Smooth muscle cell (in vitro differentiated cells): ENCODE results near the gene CACNB1. TPM values are rescaled to one million over a fixed set of nuclear protein-coding genes. Genes with fewer than 3 reads are reported as not detected.

ENCODE experiments used
- DNase-seq: peaks from one replicate; lab custom pipeline; 2025; ENCODE audit not compliant: unreplicated experiment; lab: John Stamatoyannopoulos, UW
- H2AFZ ChIP-seq: fragments of 200-600 bp; sonication (generic); 2 replicates; pipeline ENCODE4 v1.6.0; 2016; ENCODE audit warnings: antibody characterized with exemption, low read depth, mild to moderate bottlenecking
- H3F3A ChIP-seq: fragments of 200-600 bp; sonication (generic); 2 replicates; pipeline ENCODE4 v1.6.0; 2017; ENCODE audit warnings: antibody characterized with exemption, low read depth
- H3K27ac ChIP-seq: fragments of 200-600 bp; sonication (generic); 2 replicates; pipeline ENCODE4 v1.5.1; 2016; ENCODE audit warnings: low read depth, mild to moderate bottlenecking
- H3K27me3 ChIP-seq: fragments of 200-600 bp; sonication (generic); 2 replicates; pipeline ENCODE4 v1.6.1; 2016; ENCODE audit warnings: low read depth, mild to moderate bottlenecking
- H3K36me3 ChIP-seq: fragments of 200-600 bp; sonication (generic); 2 replicates; pipeline ENCODE4 v1.5.1; 2016; ENCODE audit warnings: low read depth
- H3K4me1 ChIP-seq: fragments of 200-600 bp; sonication (generic); 2 replicates; pipeline ENCODE4 v1.5.1; 2016; ENCODE audit warnings: low read depth
- H3K4me2 ChIP-seq: fragments of 200-600 bp; sonication (generic); 2 replicates; pipeline ENCODE4 v1.6.0; 2016; ENCODE audit warnings: mild to moderate bottlenecking
- H3K4me3 ChIP-seq: fragments of 200-600 bp; sonication (generic); 2 replicates; pipeline ENCODE4 v1.5.1; 2016; ENCODE audit warnings: mild to moderate bottlenecking
- H3K79me2 ChIP-seq: fragments of 200-600 bp; sonication (generic); 2 replicates; pipeline ENCODE4 v1.6.0; 2016; ENCODE audit warnings: low read depth, mild to moderate bottlenecking
- H3K9ac ChIP-seq: fragments of 200-600 bp; sonication (generic); 2 replicates; pipeline ENCODE4 v1.6.0; 2016; ENCODE audit warnings: low read depth
- H3K9me3 ChIP-seq: fragments of 200-600 bp; sonication (generic); replicated peaks from 2 replicates; pipeline ENCODE4 v1.5.1; 2016; ENCODE audit warnings: low read depth
- H4K20me1 ChIP-seq: fragments of 200-600 bp; sonication (generic); 2 replicates; pipeline ENCODE4 v1.6.0; 2016; ENCODE audit warnings: low read depth
- CTCF ChIP-seq: fragments of 200-600 bp; sonication (generic); IDR thresholded peaks from 2 replicates; pipeline ENCODE4 v1.5.1; 2017; ENCODE audit warnings: borderline replicate concordance, mild to moderate bottlenecking, antibody characterized with exemption; ENCODE audit not compliant: insufficient read depth, poor library complexity, severe bottlenecking
- WGBS: methylation state at CpG from one replicate; pipeline ENCODE4 v1.1.7; 2016; ENCODE audit warnings: low lambda C conversion rate; 5-methylcytosine and 5-hydroxymethylcytosine counted together
- polyA plus RNA-seq: library from polyadenylated mRNA; unstranded; fragments of >200 nt; fragmentation: Nextera tagmentation; extraction: Ambion mirVana; gene quantifications from 2 replicates; pipeline ENCODE4 v1.2.1, GENCODE V29; 2016
- total RNA-seq: library from RNA; depleted of rRNA; stranded (reverse); fragments of >200 nt; gene quantifications from 2 replicates; pipeline ENCODE4 v1.2.3, GENCODE V29; 2014

CACNB1 gene
- total and polyA plus RNA-seq, 2 experiments from 2014 or later, result 7.1 to 9.2 TPM

DNA sequence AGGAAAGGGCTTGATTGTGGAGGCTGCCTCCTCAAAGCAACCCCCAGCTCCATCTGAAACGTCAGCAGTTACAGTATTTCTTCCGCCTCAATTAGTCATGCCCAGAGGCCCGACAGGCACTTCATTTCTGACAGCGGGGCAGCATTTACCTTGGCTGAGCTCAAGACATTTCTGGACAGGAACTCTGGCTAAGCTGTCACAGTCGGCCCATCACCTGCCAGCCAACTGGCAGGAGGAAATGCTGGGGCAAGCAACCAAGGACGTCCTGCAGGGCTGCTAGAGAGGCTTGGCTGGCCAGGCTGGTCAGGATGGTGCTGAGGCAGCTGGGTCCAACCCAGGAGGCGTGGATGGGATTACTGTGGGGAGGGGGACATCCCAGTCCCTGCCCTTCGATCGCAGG, 73.8 kb downstream of the CACNB1 start:
- no peak for DNase-seq
- Histone ChIP-seq H3K4me2 (no peak overlapping the region), H3K9ac (no peak overlapping the region), H3K27ac (no peak overlapping the region), H3K4me1 (no peaks in the 10 kb centered on the region), H3K36me3 (no peaks in the 10 kb centered on the region), H3K9me3 (no peaks in the 10 kb centered on the region), H4K20me1 (no peaks in the 10 kb centered on the region), H3F3A (no peaks in the 10 kb centered on the region), H3K27me3 (no peaks in the 10 kb centered on the region), H3K79me2 (no peaks in the 10 kb centered on the region), H3K4me3 (no peak overlapping the region), H2AFZ (no peak overlapping the region)
- 75% methylated on average over 9 of the region's 9 CpGs for WGBS
- TF ChIP-seq CTCF, result no peak

Other genes starting within 250 kb of the CACNB1 start
- gene FBXO47, start 230.3 kb downstream of the CACNB1 start, total RNA-seq, result not detected in 2 replicates
- not detected in 2 replicates for gene FBXO47, start 230.3 kb downstream of the CACNB1 start, polyA plus RNA-seq
- 11.3 and 17.4 TPM in 2 replicates for gene PLXDC1, start 46.0 kb downstream of the CACNB1 start, total RNA-seq
- gene PLXDC1, start 46.0 kb downstream of the CACNB1 start, polyA plus RNA-seq, result 16.0 and 18.5 TPM in 2 replicates
- not detected in 2 replicates for gene ARL5C, start 31.5 kb downstream of the CACNB1 start, total RNA-seq
- 0.38 TPM in 1 of 2 replicates, not detected in the other for gene ARL5C, start 31.5 kb downstream of the CACNB1 start, polyA plus RNA-seq
- gene RPL19, start 2.6 kb upstream of the CACNB1 start, total RNA-seq, result 2,264 and 2,675 TPM in 2 replicates
- 818 and 934 TPM in 2 replicates for gene RPL19, start 2.6 kb upstream of the CACNB1 start, polyA plus RNA-seq
- gene STAC2, start 28.3 kb upstream of the CACNB1 start, total RNA-seq, result 0.09 and 0.13 TPM in 2 replicates
- gene STAC2, start 28.3 kb upstream of the CACNB1 start, polyA plus RNA-seq, result 0.32 TPM in 1 of 2 replicates, not detected in the other
- 13.6 and 19.9 TPM in 2 replicates for gene FBXL20, start 204.0 kb upstream of the CACNB1 start, total RNA-seq
- 8.0 and 10.9 TPM in 2 replicates for gene FBXL20, start 204.0 kb upstream of the CACNB1 start, polyA plus RNA-seq